ENCODE measurements around the gene SYNDIG1. TPM values are rescaled to one million over a fixed set of nuclear protein-coding genes. Genes with fewer than 3 reads are reported as not detected.

Gene SYNDIG1
- total RNA-seq, 1 experiment from 2014 or later: not detected

GRCh38 chr20:24647713-24648112 lies 178.3 kb downstream of the SYNDIG1 start:
- no peak for DNase-seq
- Histone ChIP-seq H3K4me1 (no peaks in the 10 kb centered on the region), H3K36me3 (ENCODE audit: control insufficient read depth, insufficient read depth, low read length) (no peaks in the 10 kb centered on the region), H3K9me3 (no peaks in the 10 kb centered on the region), H3K27me3 (replicated peaks; ENCODE audit: control insufficient read depth, insufficient read depth, low read length) (no peaks in the 10 kb centered on the region), H3K4me3 (ENCODE audit: low read depth, low read length) (no peak overlapping the region)
- Mint-ChIP-seq H3K4me3 (ENCODE audit: unreplicated experiment) (no peak overlapping the region), H3K9me3 (ENCODE audit: unreplicated experiment) (no peaks in the 10 kb centered on the region), H3K27me3 (ENCODE audit: insufficient read depth, unreplicated experiment) (peaks cover 12% of the 10 kb centered on the region), H3K27ac (ENCODE audit: unreplicated experiment) (no peak overlapping the region), H3K36me3 (ENCODE audit: insufficient read depth, unreplicated experiment) (no peaks in the 10 kb centered on the region), H3K4me1 (ENCODE audit: low read depth, unreplicated experiment) (no peaks in the 10 kb centered on the region)
- intact Hi-C loops (cut with micrococcal nuclease; ENCODE audit: unreplicated experiment): no loop called here
- ChIA-PET CTCF (interaction anchor here (0.6 kb wide), 1 partner anchor 444 kb away, joined by 3 read pairs; no protein-coding TSS in a partner anchor), POLR2A (no interaction called here)
- BruUV-seq (replicated peaks): no TSS peak
- TF ChIP-seq CTCF (IDR thresholded peaks at IDR 0.05; ENCODE audit: insufficient read depth in 1 of 2, low read depth in 1 of 2, low read length in 1 of 2, severe bottlenecking in 1 of 2, unreplicated experiment in 1 of 2): no peak

GRCh38 chr20:24648481-24648880 lies 179.1 kb downstream of the SYNDIG1 start:
- H3K36me3 Mint-ChIP-seq (ENCODE audit: insufficient read depth, unreplicated experiment): no peaks in the 10 kb centered on the region
- BruUV-seq (replicated peaks): no TSS peak

GRCh38 chr20:24648919-24649318 lies 179.5 kb downstream of the SYNDIG1 start:
- H3K27me3 ChIP-seq (replicated peaks; ENCODE audit: control insufficient read depth, insufficient read depth, low read length): no peaks in the 10 kb centered on the region
- Mint-ChIP-seq H3K9me3 (ENCODE audit: unreplicated experiment) (no peaks in the 10 kb centered on the region), H3K27me3 (ENCODE audit: insufficient read depth, unreplicated experiment) (peaks cover 13% of the 10 kb centered on the region), H3K4me3 (ENCODE audit: unreplicated experiment) (no peak overlapping the region), H3K4me1 (ENCODE audit: low read depth, unreplicated experiment) (no peaks in the 10 kb centered on the region), H3K36me3 (ENCODE audit: insufficient read depth, unreplicated experiment) (no peaks in the 10 kb centered on the region), H3K27ac (ENCODE audit: unreplicated experiment) (no peak overlapping the region)
- ChIA-PET POLR2A (no interaction called here), CTCF (no interaction called here)
- BruUV-seq (replicated peaks): no TSS peak
- intact Hi-C loops (cut with micrococcal nuclease; ENCODE audit: unreplicated experiment): no loop called here
- no peak for TF ChIP-seq CTCF (IDR thresholded peaks at IDR 0.05; ENCODE audit: insufficient read depth in 1 of 2, low read depth in 1 of 2, low read length in 1 of 2, severe bottlenecking in 1 of 2, unreplicated experiment in 1 of 2)
- H3K4me1 ChIP-seq: no peaks in the 10 kb centered on the region
- no peaks in the 10 kb centered on the region for H3K36me3 ChIP-seq (ENCODE audit: control insufficient read depth, insufficient read depth, low read length)
- DNase-seq: no peak
- H3K4me3 ChIP-seq (ENCODE audit: low read depth, low read length): no peak overlapping the region
- H3K9me3 ChIP-seq: no peaks in the 10 kb centered on the region

More at GRCh38 chr20:24648481-24648880, 179.1 kb downstream of the SYNDIG1 start:
- no peak overlapping the region for H3K4me3 ChIP-seq (ENCODE audit: low read depth, low read length)
- DNase-seq: no peak
- Mint-ChIP-seq H3K4me1 (ENCODE audit: low read depth, unreplicated experiment) (no peaks in the 10 kb centered on the region), H3K9me3 (ENCODE audit: unreplicated experiment) (no peaks in the 10 kb centered on the region), H3K27ac (ENCODE audit: unreplicated experiment) (no peak overlapping the region), H3K4me3 (ENCODE audit: unreplicated experiment) (no peak overlapping the region), H3K27me3 (ENCODE audit: insufficient read depth, unreplicated experiment) (peaks cover 13% of the 10 kb centered on the region)
- ChIA-PET POLR2A (no interaction called here), CTCF (no interaction called here)
- no peak for TF ChIP-seq CTCF (IDR thresholded peaks at IDR 0.05; ENCODE audit: insufficient read depth in 1 of 2, low read depth in 1 of 2, low read length in 1 of 2, severe bottlenecking in 1 of 2, unreplicated experiment in 1 of 2)
- no peaks in the 10 kb centered on the region for H3K36me3 ChIP-seq (ENCODE audit: control insufficient read depth, insufficient read depth, low read length)
- no peaks in the 10 kb centered on the region for H3K9me3 ChIP-seq
- intact Hi-C loops (cut with micrococcal nuclease; ENCODE audit: unreplicated experiment): no loop called here
- H3K4me1 ChIP-seq: no peaks in the 10 kb centered on the region
- no peaks in the 10 kb centered on the region for H3K27me3 ChIP-seq (replicated peaks; ENCODE audit: control insufficient read depth, insufficient read depth, low read length)
